ENCODE measurements around the gene PLXNC1.

DNA sequence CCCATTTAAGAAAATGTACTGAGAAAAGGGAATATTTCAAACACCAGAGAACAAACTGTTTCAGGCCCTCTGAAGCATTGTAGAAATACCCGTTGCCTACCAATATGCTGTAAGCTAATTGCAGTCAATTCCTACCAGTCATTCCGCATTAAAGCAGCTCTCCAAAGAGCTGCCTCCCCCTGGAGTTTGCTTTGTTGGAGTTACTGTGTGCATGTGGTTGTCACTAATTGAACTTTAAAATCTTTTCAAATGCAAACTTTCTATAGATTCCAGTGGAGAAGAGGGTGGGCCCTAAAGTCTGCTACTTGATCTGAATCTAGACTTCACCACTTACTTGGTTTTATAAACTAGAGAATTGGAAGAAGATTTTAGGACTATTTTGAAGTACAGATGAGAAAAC, 112.7 kb downstream of the PLXNC1 start:
- TF ChIP-seq, protein P1, sequence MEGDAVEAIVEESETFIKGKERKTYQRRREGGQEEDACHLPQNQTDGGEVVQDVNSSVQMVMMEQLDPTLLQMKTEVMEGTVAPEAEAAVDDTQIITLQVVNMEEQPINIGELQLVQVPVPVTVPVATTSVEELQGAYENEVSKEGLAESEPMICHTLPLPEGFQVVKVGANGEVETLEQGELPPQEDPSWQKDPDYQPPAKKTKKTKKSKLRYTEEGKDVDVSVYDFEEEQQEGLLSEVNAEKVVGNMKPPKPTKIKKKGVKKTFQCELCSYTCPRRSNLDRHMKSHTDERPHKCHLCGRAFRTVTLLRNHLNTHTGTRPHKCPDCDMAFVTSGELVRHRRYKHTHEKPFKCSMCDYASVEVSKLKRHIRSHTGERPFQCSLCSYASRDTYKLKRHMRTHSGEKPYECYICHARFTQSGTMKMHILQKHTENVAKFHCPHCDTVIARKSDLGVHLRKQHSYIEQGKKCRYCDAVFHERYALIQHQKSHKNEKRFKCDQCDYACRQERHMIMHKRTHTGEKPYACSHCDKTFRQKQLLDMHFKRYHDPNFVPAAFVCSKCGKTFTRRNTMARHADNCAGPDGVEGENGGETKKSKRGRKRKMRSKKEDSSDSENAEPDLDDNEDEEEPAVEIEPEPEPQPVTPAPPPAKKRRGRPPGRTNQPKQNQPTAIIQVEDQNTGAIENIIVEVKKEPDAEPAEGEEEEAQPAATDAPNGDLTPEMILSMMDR (conservative IDR thresholded peaks at IDR 0.05 in 1 of 2, IDR thresholded peaks at IDR 0.05 in 1 of 2; ENCODE audit: low read depth in 1 of 2, low read length in 2 of 2), result no peak
- no peak for TF ChIP-seq EZH2 (IDR thresholded peaks at IDR 0.05; ENCODE audit: low read length, missing control alignments)

All from fibroblast of lung (primary cell).